Measurements from ENCODE around the gene LIF.

LIF gene

DNA sequence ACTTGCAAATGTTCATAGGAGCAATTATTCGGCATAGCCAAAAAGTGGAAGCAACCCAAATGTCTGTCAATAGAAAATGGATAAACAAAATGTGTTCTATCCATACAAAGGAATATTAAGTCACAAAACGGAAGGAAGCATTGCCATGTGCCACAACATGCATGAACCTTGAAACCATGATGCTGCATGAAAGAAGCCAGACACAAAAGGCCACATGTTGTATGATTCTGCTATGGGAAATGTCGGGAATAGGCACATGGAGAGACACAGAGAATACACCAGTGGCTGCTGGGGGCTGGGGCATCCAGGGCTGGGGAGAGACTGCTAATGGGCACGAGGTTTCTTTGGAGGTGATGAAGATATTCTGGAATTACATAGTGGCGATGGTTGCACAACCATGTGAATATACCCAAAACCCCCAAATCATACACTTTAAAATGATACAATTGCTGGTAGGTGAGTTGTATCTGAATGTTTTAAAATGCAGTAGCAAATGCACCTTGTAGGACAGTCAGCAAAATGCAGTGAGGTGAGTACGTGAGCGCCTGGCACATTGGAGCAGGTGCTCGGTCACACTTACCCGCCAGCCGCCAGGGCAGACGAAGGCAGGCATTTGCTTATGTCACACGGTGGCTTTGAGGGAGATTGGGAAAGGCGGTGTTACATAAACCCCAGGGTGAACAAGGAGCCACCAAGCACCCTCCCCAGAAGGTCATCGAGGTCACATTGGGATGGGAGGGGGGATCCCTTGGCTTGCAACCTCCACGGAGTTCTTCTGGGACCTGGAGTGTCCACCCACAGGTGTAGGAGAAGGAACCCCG is 26.4 kb upstream of the LIF start:
- Histone ChIP-seq H3K27ac (replicated peaks) (no peak overlapping the region), H3K4me3 (replicated peaks; ENCODE audit: insufficient read depth, low read length) (no peak overlapping the region), H3K27me3 (ENCODE audit: insufficient read depth, poor library complexity, severe bottlenecking) (no peaks in the 10 kb centered on the region)
- TF ChIP-seq POLR2AphosphoS5 (IDR thresholded peaks at IDR 0.05; ENCODE audit: low read depth) (peak; percentile 68; the same call in 1 of the 2 replicates), GABPA (IDR thresholded peaks at IDR 0.05; ENCODE audit: low read depth) (no peak), SPI1 (IDR thresholded peaks at IDR 0.05; ENCODE audit: borderline replicate concordance, low read depth) (no peak)
- TF ChIP-seq, protein P1, sequence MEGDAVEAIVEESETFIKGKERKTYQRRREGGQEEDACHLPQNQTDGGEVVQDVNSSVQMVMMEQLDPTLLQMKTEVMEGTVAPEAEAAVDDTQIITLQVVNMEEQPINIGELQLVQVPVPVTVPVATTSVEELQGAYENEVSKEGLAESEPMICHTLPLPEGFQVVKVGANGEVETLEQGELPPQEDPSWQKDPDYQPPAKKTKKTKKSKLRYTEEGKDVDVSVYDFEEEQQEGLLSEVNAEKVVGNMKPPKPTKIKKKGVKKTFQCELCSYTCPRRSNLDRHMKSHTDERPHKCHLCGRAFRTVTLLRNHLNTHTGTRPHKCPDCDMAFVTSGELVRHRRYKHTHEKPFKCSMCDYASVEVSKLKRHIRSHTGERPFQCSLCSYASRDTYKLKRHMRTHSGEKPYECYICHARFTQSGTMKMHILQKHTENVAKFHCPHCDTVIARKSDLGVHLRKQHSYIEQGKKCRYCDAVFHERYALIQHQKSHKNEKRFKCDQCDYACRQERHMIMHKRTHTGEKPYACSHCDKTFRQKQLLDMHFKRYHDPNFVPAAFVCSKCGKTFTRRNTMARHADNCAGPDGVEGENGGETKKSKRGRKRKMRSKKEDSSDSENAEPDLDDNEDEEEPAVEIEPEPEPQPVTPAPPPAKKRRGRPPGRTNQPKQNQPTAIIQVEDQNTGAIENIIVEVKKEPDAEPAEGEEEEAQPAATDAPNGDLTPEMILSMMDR (IDR thresholded peaks at IDR 0.05; ENCODE audit: insufficient read depth, low read length), result no peak
- TF ChIP-seq, protein P2, sequence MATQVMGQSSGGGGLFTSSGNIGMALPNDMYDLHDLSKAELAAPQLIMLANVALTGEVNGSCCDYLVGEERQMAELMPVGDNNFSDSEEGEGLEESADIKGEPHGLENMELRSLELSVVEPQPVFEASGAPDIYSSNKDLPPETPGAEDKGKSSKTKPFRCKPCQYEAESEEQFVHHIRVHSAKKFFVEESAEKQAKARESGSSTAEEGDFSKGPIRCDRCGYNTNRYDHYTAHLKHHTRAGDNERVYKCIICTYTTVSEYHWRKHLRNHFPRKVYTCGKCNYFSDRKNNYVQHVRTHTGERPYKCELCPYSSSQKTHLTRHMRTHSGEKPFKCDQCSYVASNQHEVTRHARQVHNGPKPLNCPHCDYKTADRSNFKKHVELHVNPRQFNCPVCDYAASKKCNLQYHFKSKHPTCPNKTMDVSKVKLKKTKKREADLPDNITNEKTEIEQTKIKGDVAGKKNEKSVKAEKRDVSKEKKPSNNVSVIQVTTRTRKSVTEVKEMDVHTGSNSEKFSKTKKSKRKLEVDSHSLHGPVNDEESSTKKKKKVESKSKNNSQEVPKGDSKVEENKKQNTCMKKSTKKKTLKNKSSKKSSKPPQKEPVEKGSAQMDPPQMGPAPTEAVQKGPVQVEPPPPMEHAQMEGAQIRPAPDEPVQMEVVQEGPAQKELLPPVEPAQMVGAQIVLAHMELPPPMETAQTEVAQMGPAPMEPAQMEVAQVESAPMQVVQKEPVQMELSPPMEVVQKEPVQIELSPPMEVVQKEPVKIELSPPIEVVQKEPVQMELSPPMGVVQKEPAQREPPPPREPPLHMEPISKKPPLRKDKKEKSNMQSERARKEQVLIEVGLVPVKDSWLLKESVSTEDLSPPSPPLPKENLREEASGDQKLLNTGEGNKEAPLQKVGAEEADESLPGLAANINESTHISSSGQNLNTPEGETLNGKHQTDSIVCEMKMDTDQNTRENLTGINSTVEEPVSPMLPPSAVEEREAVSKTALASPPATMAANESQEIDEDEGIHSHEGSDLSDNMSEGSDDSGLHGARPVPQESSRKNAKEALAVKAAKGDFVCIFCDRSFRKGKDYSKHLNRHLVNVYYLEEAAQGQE (IDR thresholded peaks at IDR 0.05; ENCODE audit: insufficient replicate concordance, low read depth), result no peak
- DNase-seq (ENCODE audit: low read depth in 1 of 2, low spot score in 1 of 2), result peak; percentile 76 to 90

GRCh38 chr22:30270832-30271231 is 24.3 kb upstream of the LIF start:
- H3K27me3 ChIP-seq (ENCODE audit: insufficient read depth, poor library complexity, severe bottlenecking), result no peaks in the 10 kb centered on the region
- H3K4me3 ChIP-seq (replicated peaks; ENCODE audit: insufficient read depth, low read length), result no peak overlapping the region
- no peak overlapping the region for H3K27ac ChIP-seq (replicated peaks)
- TF ChIP-seq POLR2AphosphoS5 (IDR thresholded peaks at IDR 0.05; ENCODE audit: low read depth) (peak; percentile 41; the same call in 1 of the 2 replicates), SPI1 (IDR thresholded peaks at IDR 0.05; ENCODE audit: borderline replicate concordance, low read depth) (no peak), GABPA (IDR thresholded peaks at IDR 0.05; ENCODE audit: low read depth) (no peak)
- TF ChIP-seq, protein P1 (IDR thresholded peaks at IDR 0.05; ENCODE audit: insufficient read depth, low read length), result no peak
- TF ChIP-seq, protein P2 (IDR thresholded peaks at IDR 0.05; ENCODE audit: insufficient replicate concordance, low read depth), result no peak
- DNase-seq (ENCODE audit: low read depth in 1 of 2, low spot score in 1 of 2), result peak; percentile 90 to 91

GRCh38 chr22:30268331-30268730 is 21.8 kb upstream of the LIF start:
- H3K27ac ChIP-seq (replicated peaks), result no peak overlapping the region

More at GRCh38 chr22:30268331-30268730, 21.8 kb upstream of the LIF start:
- no peak for DNase-seq (ENCODE audit: low read depth in 1 of 2, low spot score in 1 of 2)
- H3K4me3 ChIP-seq (replicated peaks; ENCODE audit: insufficient read depth, low read length), result no peak overlapping the region
- H3K27me3 ChIP-seq (ENCODE audit: insufficient read depth, poor library complexity, severe bottlenecking), result no peaks in the 10 kb centered on the region
- TF ChIP-seq SPI1 (IDR thresholded peaks at IDR 0.05; ENCODE audit: borderline replicate concordance, low read depth), result no peak
- no peak for TF ChIP-seq GABPA (IDR thresholded peaks at IDR 0.05; ENCODE audit: low read depth)
- TF ChIP-seq POLR2AphosphoS5 (IDR thresholded peaks at IDR 0.05; ENCODE audit: low read depth), result no peak
- TF ChIP-seq, protein P2 (IDR thresholded peaks at IDR 0.05; ENCODE audit: insufficient replicate concordance, low read depth), result no peak
- TF ChIP-seq, protein P1 (IDR thresholded peaks at IDR 0.05; ENCODE audit: insufficient read depth, low read length), result no peak
